MM.1S (cell line): ENCODE measurements around the gene PLSCR4.
A peak's percentile ranks its signal among the peaks of the same experiment; 100 is the strongest.

ENCODE experiments used
- DNase-seq: peaks from one replicate; pipeline ENCODE4 v3.0.0-alpha.2; 2015
- H2AFZ ChIP-seq: fragments of 300-600 bp; sonication (generic); 2 replicates; pipeline ENCODE4 v1.6.0; 2016; ENCODE audit warnings: antibody characterized with exemption, low read length
- H3F3A ChIP-seq: fragments of 300-600 bp; sonication (generic); 2 replicates; pipeline ENCODE4 v1.6.1; 2016; ENCODE audit warnings: mild to moderate bottlenecking, antibody characterized with exemption, low read length, moderate library complexity, mixed read lengths; ENCODE audit not compliant: insufficient read depth
- H3K27ac ChIP-seq: fragments of 300-600 bp; sonication (generic); 2 replicates; pipeline ENCODE4 v1.5.1; 2016; ENCODE audit warnings: mild to moderate bottlenecking, low read length
- H3K27me3 ChIP-seq: fragments of 300-600 bp; sonication (generic); replicated peaks from 2 replicates; pipeline ENCODE4 v1.6.0; 2016; ENCODE audit warnings: low read length; ENCODE audit not compliant: insufficient read depth
- H3K36me3 ChIP-seq: fragments of 300-600 bp; sonication (generic); replicated peaks from 2 replicates; pipeline ENCODE4 v1.6.1; 2016; ENCODE audit warnings: mild to moderate bottlenecking, low read length, mixed read lengths; ENCODE audit not compliant: insufficient read depth
- H3K4me1 ChIP-seq: fragments of 300-600 bp; sonication (generic); 2 replicates; pipeline ENCODE4 v1.6.1; 2016; ENCODE audit warnings: low read length, mixed read lengths
- H3K4me2 ChIP-seq: fragments of 300-600 bp; sonication (generic); 2 replicates; pipeline ENCODE4 v1.6.0; 2016; ENCODE audit warnings: low read depth, low read length
- H3K4me3 ChIP-seq: fragments of 300-600 bp; sonication (generic); 2 replicates; pipeline ENCODE4 v1.5.1; 2016; ENCODE audit warnings: low read length, mixed read lengths
- H3K79me2 ChIP-seq: fragments of 300-600 bp; sonication (generic); 2 replicates; pipeline ENCODE4 v1.6.1; 2016; ENCODE audit warnings: mixed run types, low read length, mixed read lengths
- H3K9ac ChIP-seq: fragments of 300-600 bp; sonication (generic); 2 replicates; pipeline ENCODE4 v1.6.1; 2016; ENCODE audit warnings: low read length, mixed read lengths
- H3K9me2 ChIP-seq: fragments of 300-600 bp; sonication (generic); replicated peaks from 2 replicates; pipeline ENCODE4 v1.6.1; 2016; ENCODE audit warnings: mild to moderate bottlenecking, low read length, mixed read lengths; ENCODE audit not compliant: insufficient read depth
- H3K9me3 ChIP-seq: fragments of 300-600 bp; sonication (generic); replicated peaks from 2 replicates; pipeline ENCODE4 v1.6.1; 2016; ENCODE audit warnings: mild to moderate bottlenecking, low read length, mixed read lengths; ENCODE audit not compliant: insufficient read depth
- H4K20me1 ChIP-seq: fragments of 300-600 bp; sonication (generic); 2 replicates; pipeline ENCODE4 v1.6.1; 2016; ENCODE audit warnings: mild to moderate bottlenecking, low read length, moderate library complexity, mixed read lengths; ENCODE audit not compliant: insufficient read depth
- CTCF ChIP-seq: fragments of 300-600 bp; sonication (generic); IDR thresholded peaks from 2 replicates; pipeline ENCODE4 v1.5.1; 2016; ENCODE audit warnings: antibody characterized with exemption, low read length, mixed read lengths
- EZH2 ChIP-seq: fragments of 300-600 bp; sonication (generic); optimal IDR thresholded peaks from 2 replicates; pipeline ENCODE3; 2017; ENCODE audit warnings: low read depth, mild to moderate bottlenecking, antibody characterized with exemption, low read length, mixed read lengths
- EZH2phosphoT487 ChIP-seq: fragments of 300-600 bp; sonication (generic); IDR thresholded peaks from 2 replicates; pipeline ENCODE4 v1.6.1; 2018; ENCODE audit warnings: antibody characterized with exemption, low read length

The PLSCR4 gene

GRCh38 chr3:146160964-146161662 is 89.8 kb downstream of the PLSCR4 start, which contains the start of gene PLOD2:
PLOD2 (minus strand) TSS chr3:146161184; CDS start chr3:146160989, 195 bp downstream.
- no peaks in the 10 kb centered on the region for H3K27me3 ChIP-seq
- peaks cover 25% of the 10 kb centered on the region for H3K79me2 ChIP-seq
- H4K20me1 ChIP-seq: no peaks in the 10 kb centered on the region
- peaks cover 14% of the 10 kb centered on the region; the same call in 1 of the 2 replicates for H3F3A ChIP-seq
- H3K9me3 ChIP-seq: no peaks in the 10 kb centered on the region
- H3K9me2 ChIP-seq: no peaks in the 10 kb centered on the region
- peak within 1 kb of the TSS; percentile 47; the same call in 1 of the 2 replicates for H3K27ac ChIP-seq
- H3K9ac ChIP-seq: peak within 1 kb of the TSS; percentile 67
- DNase-seq: peak; percentile 87
- H2AFZ ChIP-seq: peak within 1 kb of the TSS; percentile 86
- H3K4me1 ChIP-seq: peaks cover 12% of the 10 kb centered on the region
- H3K4me2 ChIP-seq: peak within 1 kb of the TSS; percentile 67
- no peak for TF ChIP-seq EZH2
- TF ChIP-seq EZH2phosphoT487: no peak
- TF ChIP-seq CTCF: no peak
- peak within 1 kb of the TSS; percentile 84 for H3K4me3 ChIP-seq
- H3K36me3 ChIP-seq: no peaks in the 10 kb centered on the region

GRCh38 chr3:146160321-146160963 is 90.5 kb downstream of the PLSCR4 start:
- peaks cover 12% of the 10 kb centered on the region for H3K4me1 ChIP-seq
- DNase-seq: peak; percentile 78
- peak overlapping the region; percentile 86 for H2AFZ ChIP-seq
- H3K27ac ChIP-seq: peak overlapping the region; percentile 47; the same call in 1 of the 2 replicates
- H4K20me1 ChIP-seq: no peaks in the 10 kb centered on the region
- H3K36me3 ChIP-seq: no peaks in the 10 kb centered on the region
- no peaks in the 10 kb centered on the region for H3K27me3 ChIP-seq
- H3K4me3 ChIP-seq: peak overlapping the region; percentile 84
- peaks cover 14% of the 10 kb centered on the region; the same call in 1 of the 2 replicates for H3F3A ChIP-seq
- H3K9ac ChIP-seq: peak overlapping the region; percentile 67
- no peak for TF ChIP-seq EZH2phosphoT487
- TF ChIP-seq EZH2: no peak
- peak; percentile 48 for TF ChIP-seq CTCF
- peaks cover 29% of the 10 kb centered on the region for H3K79me2 ChIP-seq
- H3K4me2 ChIP-seq: peak overlapping the region; percentile 67
- no peaks in the 10 kb centered on the region for H3K9me3 ChIP-seq
- H3K9me2 ChIP-seq: no peaks in the 10 kb centered on the region

- Histone ChIP-seq H3K36me3 (no peaks in the 10 kb centered on the region), H3K4me3 (peak overlapping the region; percentile 84), H2AFZ (peak overlapping the region; percentile 86), H3K9ac (peak overlapping the region; percentile 67), H3K4me2 (peak overlapping the region; percentile 67), H3K9me2 (no peaks in the 10 kb centered on the region), H3K27me3 (no peaks in the 10 kb centered on the region), H4K20me1 (no peaks in the 10 kb centered on the region), H3K27ac (peak overlapping the region; percentile 47; the same call in 1 of the 2 replicates), H3K9me3 (no peaks in the 10 kb centered on the region), H3F3A (peaks cover 14% of the 10 kb centered on the region; the same call in 1 of the 2 replicates), H3K79me2 (peaks cover 29% of the 10 kb centered on the region), H3K4me1 (peaks cover 12% of the 10 kb centered on the region)
- TF ChIP-seq EZH2phosphoT487 (no peak), CTCF (no peak), EZH2 (no peak)
- no peak for DNase-seq
Measured at GRCh38 chr3:146159616-146160320, 91.1 kb downstream of the PLSCR4 start.
